ENCODE measurements around the gene TTC24.

DNA sequence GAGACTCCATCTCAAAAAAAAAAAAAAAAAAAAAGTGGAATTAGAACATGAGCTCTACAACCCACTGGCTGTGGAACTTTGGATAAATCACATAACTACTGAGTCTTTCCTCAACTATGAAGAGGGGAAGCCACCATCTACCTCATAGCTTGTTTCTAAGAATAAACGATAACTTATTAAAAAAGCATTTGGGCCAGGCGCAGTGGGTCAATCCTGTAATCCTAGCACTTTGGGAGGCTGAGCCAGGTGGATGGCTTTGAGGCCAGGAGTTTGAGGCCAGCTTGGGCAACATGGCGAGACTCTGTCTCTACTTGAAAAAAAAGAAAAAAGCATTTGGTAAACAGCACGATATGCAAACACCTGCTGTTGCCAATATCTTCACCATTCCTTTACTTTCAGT is 47.1 kb upstream of the TTC24 start:
- TF ChIP-seq, protein P1, sequence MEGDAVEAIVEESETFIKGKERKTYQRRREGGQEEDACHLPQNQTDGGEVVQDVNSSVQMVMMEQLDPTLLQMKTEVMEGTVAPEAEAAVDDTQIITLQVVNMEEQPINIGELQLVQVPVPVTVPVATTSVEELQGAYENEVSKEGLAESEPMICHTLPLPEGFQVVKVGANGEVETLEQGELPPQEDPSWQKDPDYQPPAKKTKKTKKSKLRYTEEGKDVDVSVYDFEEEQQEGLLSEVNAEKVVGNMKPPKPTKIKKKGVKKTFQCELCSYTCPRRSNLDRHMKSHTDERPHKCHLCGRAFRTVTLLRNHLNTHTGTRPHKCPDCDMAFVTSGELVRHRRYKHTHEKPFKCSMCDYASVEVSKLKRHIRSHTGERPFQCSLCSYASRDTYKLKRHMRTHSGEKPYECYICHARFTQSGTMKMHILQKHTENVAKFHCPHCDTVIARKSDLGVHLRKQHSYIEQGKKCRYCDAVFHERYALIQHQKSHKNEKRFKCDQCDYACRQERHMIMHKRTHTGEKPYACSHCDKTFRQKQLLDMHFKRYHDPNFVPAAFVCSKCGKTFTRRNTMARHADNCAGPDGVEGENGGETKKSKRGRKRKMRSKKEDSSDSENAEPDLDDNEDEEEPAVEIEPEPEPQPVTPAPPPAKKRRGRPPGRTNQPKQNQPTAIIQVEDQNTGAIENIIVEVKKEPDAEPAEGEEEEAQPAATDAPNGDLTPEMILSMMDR (IDR thresholded peaks at IDR 0.05; ENCODE audit: insufficient read depth, low read length, poor library complexity, severe bottlenecking) = no peak
- no peak for TF ChIP-seq EZH2phosphoT487 (conservative IDR thresholded peaks at IDR 0.05; ENCODE audit: low read length)

All from SU-DHL-6 (cell line).